OCI-LY1 (cell line): Measurements from ENCODE around the gene CDCA3.

Experiments used
- CTCF ChIP-seq: fragments of 200-600 bp; sonication (generic), shearing (Covaris generic); IDR thresholded peaks from 2 replicates; pipeline ENCODE4 v1.5.1; 2017; ENCODE audit warnings: mild to moderate bottlenecking, antibody characterized with exemption, low read length, moderate library complexity, mixed read lengths
- EZH2 ChIP-seq: fragments of 200-600 bp; sonication (generic), shearing (Covaris generic); IDR thresholded peaks from 2 replicates; pipeline ENCODE4 v1.8.0; 2017; ENCODE audit warnings: borderline replicate concordance, mixed run types, mild to moderate bottlenecking, antibody characterized with exemption, low read length, moderate library complexity, mixed read lengths

- TF ChIP-seq CTCF (no peak), EZH2 (no peak)
These were observed 23.6 kb downstream of the CDCA3 start for GRCh38 chr12:6827437-6827911.
